Fibroblast of skin of left biceps (primary cell): Measurements from ENCODE around the gene CARNS1.
"Not testable (repeated sequence)": the region's sequence is repeated elsewhere in the genome, so short reads cannot be mapped to it uniquely, and the experiment has no call there.

Experiments
- DNase-seq, 2 experiments: peaks; one replicate each; pipeline ENCODE4 v3.0.0-alpha.2; 2013; ENCODE audit warnings: low read depth in 2 of 2

Gene CARNS1

GRCh38 chr11:67427364-67427859, 11.9 kb downstream of the CARNS1 start:
- DNase-seq = not testable (repeated sequence)

- peak; percentile 90 to 91 for DNase-seq
Measured at GRCh38 chr11:67428052-67429001, 12.8 kb downstream of the CARNS1 start, which contains the start of gene RPS6KB2. RPS6KB2 (plus strand) TSS chr11:67428494; CDS start chr11:67428546, 52 bp downstream.

DNA sequence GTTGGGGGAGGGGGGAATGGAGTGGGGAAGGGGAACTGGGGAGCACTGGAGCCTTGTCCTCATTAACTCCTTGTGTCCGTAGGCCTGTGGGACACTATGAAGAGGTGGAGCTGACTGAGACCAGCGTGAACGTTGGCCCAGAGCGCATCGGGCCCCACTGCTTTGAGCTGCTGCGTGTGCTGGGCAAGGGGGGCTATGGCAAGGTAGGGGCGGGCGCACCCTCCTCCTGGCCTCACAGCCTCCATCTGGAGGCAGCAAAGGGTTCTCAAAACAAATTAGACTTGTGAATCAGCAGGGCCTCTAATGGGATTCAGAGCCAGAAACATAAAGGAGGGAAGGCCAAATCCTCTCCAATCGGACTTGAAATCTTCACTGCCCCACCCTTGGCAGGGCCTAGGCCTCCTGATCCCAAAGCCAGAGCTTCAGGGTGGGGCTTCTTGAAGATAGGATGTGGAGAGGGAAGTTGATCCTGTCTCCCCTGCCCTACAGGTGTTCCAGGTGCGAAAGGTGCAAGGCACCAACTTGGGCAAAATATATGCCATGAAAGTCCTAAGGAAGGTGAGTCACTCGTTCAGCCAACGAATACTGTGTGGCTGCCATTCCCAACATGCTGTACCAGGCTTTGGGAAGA, 13.7 kb downstream of the CARNS1 start:
- no peak for DNase-seq

GRCh38 chr11:67429722-67430121, 14.2 kb downstream of the CARNS1 start:
- DNase-seq = no peak

DNA sequence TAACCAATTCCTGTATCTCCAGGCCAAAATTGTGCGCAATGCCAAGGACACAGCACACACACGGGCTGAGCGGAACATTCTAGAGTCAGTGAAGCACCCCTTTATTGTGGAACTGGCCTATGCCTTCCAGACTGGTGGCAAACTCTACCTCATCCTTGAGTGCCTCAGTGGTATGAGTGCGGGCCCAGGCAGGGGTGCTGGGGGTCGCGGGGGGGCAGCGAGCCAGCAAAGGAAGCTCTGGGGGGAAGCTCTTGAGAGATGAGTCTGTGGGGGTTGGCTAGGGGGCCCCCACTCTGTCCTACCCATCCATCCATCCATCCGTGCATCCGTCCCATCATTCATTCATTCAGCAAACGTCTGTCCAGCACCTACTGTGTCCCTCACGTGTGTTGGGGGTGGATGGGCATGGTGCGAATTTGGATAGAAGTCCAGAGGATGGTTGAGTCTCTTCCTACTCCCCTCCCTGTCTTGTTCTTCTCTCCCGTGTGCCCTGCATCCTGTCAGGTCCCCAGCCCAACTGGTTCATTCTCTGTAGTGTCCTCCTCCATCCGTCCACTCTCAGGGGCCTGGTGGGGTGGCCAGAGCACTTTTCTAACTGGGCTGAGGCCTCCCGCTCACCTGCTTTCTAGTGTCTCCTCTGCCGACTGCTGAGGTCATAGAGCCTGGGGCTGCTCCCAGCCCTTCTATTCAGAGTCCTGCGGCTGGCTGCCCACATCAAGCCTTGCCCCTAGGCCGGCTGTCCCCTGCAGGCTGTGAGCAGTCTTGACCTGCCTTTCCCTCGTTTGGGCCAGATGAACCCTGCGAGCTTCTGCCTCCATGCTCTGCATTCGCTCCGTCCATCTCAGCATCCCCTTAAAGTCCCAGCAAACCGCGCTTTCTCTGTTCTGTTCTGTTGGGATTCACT, 16.1 kb downstream of the CARNS1 start:
- no peak for DNase-seq

DNA sequence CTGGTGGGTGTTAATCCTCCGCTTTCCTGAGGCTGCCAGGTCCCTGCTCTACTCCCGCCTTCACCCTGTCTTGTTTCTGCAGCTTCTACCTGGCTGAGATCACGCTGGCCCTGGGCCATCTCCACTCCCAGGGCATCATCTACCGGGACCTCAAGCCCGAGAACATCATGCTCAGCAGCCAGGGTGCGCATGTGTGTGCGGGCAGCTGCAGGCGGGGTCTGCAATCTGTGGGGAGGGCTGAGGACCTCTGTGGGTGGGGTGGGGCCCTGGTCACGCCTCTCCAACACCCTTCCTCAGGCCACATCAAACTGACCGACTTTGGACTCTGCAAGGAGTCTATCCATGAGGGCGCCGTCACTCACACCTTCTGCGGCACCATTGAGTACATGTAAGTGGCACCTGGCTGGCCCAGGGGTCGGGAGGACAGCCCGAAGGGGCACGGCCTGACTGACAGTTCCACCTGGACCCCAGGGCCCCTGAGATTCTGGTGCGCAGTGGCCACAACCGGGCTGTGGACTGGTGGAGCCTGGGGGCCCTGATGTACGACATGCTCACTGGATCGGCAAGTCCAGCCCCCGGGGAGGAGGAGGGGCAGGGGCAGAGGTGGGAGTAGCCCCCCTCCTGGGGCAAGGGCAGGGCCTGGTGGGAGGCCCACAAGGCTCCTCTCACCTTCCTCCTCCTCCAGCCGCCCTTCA, 17.3 kb downstream of the CARNS1 start:
- DNase-seq = no peak

DNA sequence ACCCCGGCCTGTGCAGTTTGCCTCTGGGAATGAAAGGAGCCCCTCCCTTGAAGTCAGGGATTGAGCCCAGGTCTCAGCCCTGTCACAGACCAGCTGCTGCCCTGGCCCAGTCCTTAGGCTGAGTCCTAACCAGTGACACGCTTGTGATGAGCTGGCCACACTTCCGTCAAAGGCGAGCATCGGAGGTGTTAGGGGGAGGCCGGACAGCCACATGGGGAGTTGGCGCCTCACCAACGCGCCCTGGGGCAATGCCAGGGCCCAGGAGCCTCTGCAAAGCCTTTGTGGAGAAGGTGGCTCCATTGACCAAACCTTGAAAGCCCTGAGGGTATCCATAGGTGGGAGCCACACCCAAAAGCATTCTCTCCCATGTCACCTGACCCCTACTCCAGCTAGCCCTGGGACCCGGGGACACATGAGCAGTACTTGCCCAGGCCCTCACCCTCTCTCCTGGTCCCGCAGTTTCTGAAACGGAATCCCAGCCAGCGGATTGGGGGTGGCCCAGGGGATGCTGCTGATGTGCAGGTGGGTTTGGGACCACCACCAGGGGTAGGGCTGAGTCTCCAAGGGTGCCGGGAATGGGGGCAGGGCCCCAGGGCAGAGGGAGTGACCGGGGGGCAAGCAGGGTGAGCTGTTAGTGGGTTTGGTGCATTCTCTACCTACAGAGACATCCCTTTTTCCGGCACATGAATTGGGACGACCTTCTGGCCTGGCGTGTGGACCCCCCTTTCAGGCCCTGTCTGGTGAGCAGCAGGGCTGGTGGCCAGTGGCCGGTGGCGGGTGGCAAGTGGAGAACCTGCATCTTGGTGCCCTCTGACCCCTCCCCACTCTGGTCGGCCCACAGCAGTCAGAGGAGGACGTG, 18.3 kb downstream of the CARNS1 start:
- no peak for DNase-seq

DNA sequence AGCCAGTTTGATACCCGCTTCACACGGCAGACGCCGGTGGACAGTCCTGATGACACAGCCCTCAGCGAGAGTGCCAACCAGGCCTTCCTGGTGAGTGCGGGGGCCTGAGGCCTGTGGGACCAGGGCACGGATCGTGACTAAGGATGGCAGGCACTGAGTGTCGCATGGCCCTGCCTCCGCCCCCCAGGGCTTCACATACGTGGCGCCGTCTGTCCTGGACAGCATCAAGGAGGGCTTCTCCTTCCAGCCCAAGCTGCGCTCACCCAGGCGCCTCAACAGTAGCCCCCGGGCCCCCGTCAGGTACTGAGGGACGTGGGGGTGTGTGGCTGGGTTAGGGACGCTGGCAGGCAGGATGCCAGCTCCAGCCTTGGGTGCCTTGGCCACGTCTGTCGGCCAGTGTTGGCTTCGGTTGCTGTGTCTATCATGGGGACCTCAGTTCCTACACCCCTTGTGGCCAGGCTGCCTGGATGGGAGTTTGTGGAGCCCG, 19.0 kb downstream of the CARNS1 start:
- no peak for DNase-seq

- DNase-seq = no peak
Measured at GRCh38 chr11:67435031-67435726, 19.7 kb downstream of the CARNS1 start.

GRCh38 chr11:67435727-67436458, 20.4 kb downstream of the CARNS1 start:
- DNase-seq = no peak

DNA sequence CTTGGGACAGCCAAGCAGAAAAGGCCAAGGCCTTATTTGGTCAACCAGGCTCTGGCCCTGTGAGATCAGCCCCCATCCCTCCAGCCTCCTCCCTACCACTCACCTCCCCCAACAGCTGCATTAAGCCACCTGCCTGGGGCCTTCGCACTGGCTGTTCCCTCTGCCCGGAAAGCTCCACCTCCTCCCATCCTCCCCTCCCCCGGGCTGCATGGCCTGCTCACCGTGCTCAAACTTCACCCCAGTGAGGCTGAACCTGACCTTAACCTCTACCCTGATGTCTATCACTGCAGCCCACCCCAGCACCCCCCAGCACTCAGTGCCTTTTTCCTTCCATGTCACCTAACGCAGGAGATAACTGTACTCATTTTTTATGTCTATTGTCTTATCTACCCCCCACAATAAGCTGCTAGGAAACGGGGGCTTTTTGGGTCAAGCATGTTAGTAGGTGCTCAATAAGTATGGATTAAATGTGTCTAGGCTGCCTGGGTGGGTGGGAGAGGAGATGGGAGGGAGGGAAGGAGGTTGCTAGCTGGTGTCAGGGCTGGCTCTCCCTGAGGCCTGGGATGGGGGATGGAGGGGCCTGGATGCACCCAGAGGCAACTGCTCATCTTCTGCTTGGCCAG, 21.1 kb downstream of the CARNS1 start:
- no peak for DNase-seq

DNA sequence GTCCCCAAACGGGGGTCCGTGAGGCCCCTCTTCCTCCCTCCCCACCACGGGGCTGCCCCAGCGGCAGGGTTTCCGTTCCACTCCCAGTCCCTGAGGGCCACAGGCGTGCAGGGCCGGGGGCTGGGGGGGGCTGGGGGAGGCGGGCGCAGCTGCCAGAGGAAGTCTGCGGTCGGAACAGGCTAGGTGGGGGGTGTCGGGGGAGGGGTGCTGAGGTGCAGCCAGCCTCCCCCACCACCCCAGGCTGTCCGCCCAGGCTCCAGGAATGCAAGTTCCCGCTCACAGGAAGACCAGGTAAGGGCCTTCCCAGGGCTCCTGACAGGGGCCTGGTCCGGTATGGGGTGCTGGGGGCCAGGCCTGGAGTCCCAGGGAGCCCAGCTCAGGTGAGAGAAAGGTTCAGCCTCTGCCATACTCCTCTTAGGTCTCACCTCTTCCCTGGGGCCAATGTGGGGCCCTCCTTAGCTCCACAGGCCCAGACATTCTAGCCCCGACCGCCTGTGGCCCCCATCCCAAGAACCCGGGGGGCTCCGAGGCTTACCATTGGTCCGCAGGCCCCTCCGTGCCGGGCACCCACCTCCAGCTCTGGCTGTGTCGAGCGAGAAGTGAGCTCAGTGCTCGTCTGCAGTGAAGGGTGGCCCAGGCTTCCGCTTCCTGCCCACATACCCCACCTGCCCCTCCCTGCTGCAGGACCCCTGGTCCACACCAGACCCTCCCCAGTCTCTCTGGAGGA, 21.8 kb downstream of the CARNS1 start, which contains the start of gene PTPRCAP:
PTPRCAP (minus strand) TSS at position 601 of the 727 bp plus-strand sequence; CDS start at position 538, 63 bp downstream.
- DNase-seq = no peak

- DNase-seq = no peak
Measured at GRCh38 chr11:67437809-67438157, 22.3 kb downstream of the CARNS1 start.

GRCh38 chr11:67438158-67438902, 22.9 kb downstream of the CARNS1 start:
- no peak for DNase-seq

GRCh38 chr11:67439321-67440228, 24.1 kb downstream of the CARNS1 start:
- DNase-seq = no peak
